HTERT RPE-1 (cell line): ENCODE measurements around the gene CTDP1.
"Not testable (repeated sequence)": the region's sequence is repeated elsewhere in the genome, so short reads cannot be mapped to it uniquely, and the experiment has no call there.

ENCODE experiments used
- in situ Hi-C: fragments of 300-500 bp; cut with MboI; formaldehyde crosslinking; loops from 4 replicates; pipeline ENCODE4 v1.14.3; 2020; ENCODE audit warnings: low sequenced_read_pairs

Gene CTDP1

GRCh38 chr18:79723036-79723435 is 43.4 kb downstream of the CTDP1 start:
- in situ Hi-C loops = no loop called here

- in situ Hi-C loops = no loop called here
Measured at GRCh38 chr18:79723628-79724027, 44.0 kb downstream of the CTDP1 start.

GRCh38 chr18:79724299-79725080 is 44.9 kb downstream of the CTDP1 start:
- in situ Hi-C loops = no loop called here

- in situ Hi-C loops = no loop called here
Measured at GRCh38 chr18:79725486-79725885, 45.9 kb downstream of the CTDP1 start.

- in situ Hi-C loops = no loop called here
Measured at GRCh38 chr18:79726721-79727120, 47.1 kb downstream of the CTDP1 start.

GRCh38 chr18:79727211-79727610 is 47.6 kb downstream of the CTDP1 start:
- in situ Hi-C loops = no loop called here

GRCh38 chr18:79728931-79729586 is 49.5 kb downstream of the CTDP1 start:
- in situ Hi-C loops = no loop called here

- in situ Hi-C loops = no loop called here
Measured at GRCh38 chr18:79729611-79730010, 50.0 kb downstream of the CTDP1 start.

GRCh38 chr18:79730804-79731203 is 51.2 kb downstream of the CTDP1 start:
- in situ Hi-C loops = no loop called here

GRCh38 chr18:79731881-79732720 is 52.5 kb downstream of the CTDP1 start:
- in situ Hi-C loops = not testable (repeated sequence)

GRCh38 chr18:79732721-79733025 is 53.1 kb downstream of the CTDP1 start:
- in situ Hi-C loops = no loop called here

- in situ Hi-C loops = no loop called here
Measured at GRCh38 chr18:79733135-79733701, 53.6 kb downstream of the CTDP1 start.

GRCh38 chr18:79733986-79734770 is 54.6 kb downstream of the CTDP1 start:
- in situ Hi-C loops = no loop called here

- in situ Hi-C loops = no loop called here
Measured at GRCh38 chr18:79735071-79735980, 55.7 kb downstream of the CTDP1 start.

- in situ Hi-C loops = no loop called here
Measured at GRCh38 chr18:79736230-79736629, 56.6 kb downstream of the CTDP1 start.

GRCh38 chr18:79736846-79737245 is 57.2 kb downstream of the CTDP1 start:
- in situ Hi-C loops = no loop called here

- in situ Hi-C loops = no loop called here
Measured at GRCh38 chr18:79737426-79737825, 57.8 kb downstream of the CTDP1 start.

GRCh38 chr18:79738041-79738461 is 58.4 kb downstream of the CTDP1 start:
- in situ Hi-C loops = no loop called here

GRCh38 chr18:79738581-79739439 is 59.2 kb downstream of the CTDP1 start:
- in situ Hi-C loops = no loop called here
